HCT116 (cell line): ENCODE results near the gene NHLH1. TPM values are rescaled to one million over a fixed set of nuclear protein-coding genes. Genes with fewer than 3 reads are reported as not detected.

Experiments
- ATAC-seq: fragments of 200-7000 bp; cut with Tn5 transposase; 2 replicates; pipeline ENCODE4 v1.9.1; 2020; ENCODE audit warnings: mild to moderate bottlenecking, moderate library complexity
- BruUV-seq: library from RNA; stranded (reverse); fragments of 400-500 nt; replicated peaks from 2 replicates; lab custom pipeline; 2021; lab: Mats Ljungman, UMichigan
- CTCF ChIA-PET: fragments of 300-600 bp; sonication (Branson Sonifier 250); formaldehyde crosslinking; loops from one replicate; lab custom pipeline; 2021; ENCODE audit warnings: antibody characterized with exemption; lab: Charles Lee
- POLR2A ChIA-PET: fragments of 300-600, 350-600 bp; sonication (Branson Sonifier 250); formaldehyde crosslinking; loops from one replicate; lab custom pipeline; 2021; ENCODE audit warnings: antibody characterized with exemption; lab: Charles Lee
- RAD21 ChIA-PET, 2 experiments: fragments of 300-600 bp; sonication (Branson Sonifier 250); formaldehyde crosslinking; loops; one replicate each; lab custom pipeline; 2023; ENCODE audit warnings: low total read pairs in 2 of 2; ENCODE audit not compliant: uncharacterized antibody in 2 of 2, unreplicated experiment in 2 of 2, low non-redundant PET in 1 of 2; lab: Charles Lee
- DNase-seq: peaks from one replicate; pipeline ENCODE4 v3.0.0-alpha.2; 2010; ENCODE audit warnings: low read depth, low spot score
- H2AFZ ChIP-seq: fragments of 200-600 bp; shearing (Covaris generic), sonication (generic); 2 replicates; pipeline ENCODE4 v1.6.1; 2017; ENCODE audit warnings: low read depth, mixed run types, mixed read lengths, antibody characterized with exemption, low read length; ENCODE audit not compliant: poor library complexity, severe bottlenecking
- H3K27ac ChIP-seq: 2 replicates; pipeline ENCODE4 v1.5.1; 2012; ENCODE audit warnings: low read depth, low read length
- H3K27me3 ChIP-seq: fragments of 200-600 bp; sonication (generic); 2 replicates; pipeline ENCODE4 v1.6.1; 2016; ENCODE audit warnings: mixed run types, low read length, mixed read lengths; ENCODE audit not compliant: insufficient read depth
- H3K36me3 ChIP-seq, 2 experiments: fragments of 200-500 bp in 1 of 2; fragments of 200-600 bp in 1 of 2; sonication (Bioruptor generic) in 1 of 2; sonication (generic) in 1 of 2; 2 replicates each; pipeline versions ENCODE4 v1.5.1 to v1.6.1; 2014 to 2016; ENCODE audit warnings: low read length in 2 of 2, inconsistent platforms in 1 of 2, mixed read lengths in 1 of 2, mixed run types in 1 of 2; ENCODE audit not compliant: insufficient read depth in 2 of 2, control insufficient read depth in 1 of 2
- H3K4me1 ChIP-seq, 2 experiments: fragments of 200-600 bp in 1 of 2; sonication (generic) in 1 of 2; 2 replicates each; pipeline versions ENCODE4 v1.5.1 to v1.6.1; 2012 to 2017; ENCODE audit warnings: low read length in 2 of 2, inconsistent platforms in 1 of 2, mild to moderate bottlenecking in 1 of 2, mixed read lengths in 1 of 2, mixed run types in 1 of 2, moderate library complexity in 1 of 2; ENCODE audit not compliant: insufficient read depth in 2 of 2, control insufficient read depth in 1 of 2
- H3K4me2 ChIP-seq: fragments of 200-600 bp; sonication (generic); 2 replicates; pipeline ENCODE4 v1.6.1; 2017; ENCODE audit warnings: mixed run types, low read length, mixed read lengths
- H3K4me3 ChIP-seq, 2 experiments: fragments of 200-600 bp in 1 of 2; sonication (generic) in 1 of 2; replicated peaks in 1 of 2; 2 replicates each; pipeline ENCODE4 v1.5.1; 2011 to 2016; ENCODE audit warnings: low read length in 2 of 2, control low read depth in 1 of 2, low read depth in 1 of 2, mild to moderate bottlenecking in 1 of 2, mixed read lengths in 1 of 2, mixed run types in 1 of 2
- H3K79me2 ChIP-seq: fragments of 200-600 bp; sonication (generic); 2 replicates; pipeline ENCODE4 v1.6.1; 2017; ENCODE audit warnings: mild to moderate bottlenecking, mixed run types, low read length, moderate library complexity, mixed read lengths; ENCODE audit not compliant: insufficient read depth
- H3K9ac ChIP-seq: fragments of 200-600 bp; sonication (generic); 2 replicates; pipeline ENCODE4 v1.6.1; 2016; ENCODE audit warnings: low read length, mixed read lengths
- H3K9me2 ChIP-seq: fragments of 200-600 bp; sonication (generic), shearing (Covaris generic); 2 replicates; pipeline ENCODE4 v1.6.1; 2017; ENCODE audit warnings: mixed run types, mild to moderate bottlenecking, moderate library complexity; ENCODE audit not compliant: insufficient read depth
- H3K9me3 ChIP-seq, 2 experiments: fragments of 200-500 bp in 1 of 2; fragments of 200-600 bp in 1 of 2; sonication (Bioruptor generic) in 1 of 2; sonication (generic) in 1 of 2; 2 replicates each; pipeline ENCODE4 v1.6.1; 2014 to 2017; ENCODE audit warnings: low read length in 2 of 2, mixed read lengths in 2 of 2, inconsistent platforms in 1 of 2, low read depth in 1 of 2, mild to moderate bottlenecking in 1 of 2, mixed run types in 1 of 2, moderate library complexity in 1 of 2; ENCODE audit not compliant: control insufficient read depth in 1 of 2, insufficient read depth in 1 of 2
- H4K20me1 ChIP-seq: fragments of 200-600 bp; sonication (generic), shearing (Covaris generic); 2 replicates; pipeline ENCODE4 v1.6.1; 2017; ENCODE audit warnings: mixed run types, mild to moderate bottlenecking, moderate library complexity; ENCODE audit not compliant: insufficient read depth
- ATF3 ChIP-seq: IDR thresholded peaks from 2 replicates; pipeline ENCODE4 v1.6.1; 2012
- EGR1 ChIP-seq: IDR thresholded peaks from 2 replicates; pipeline ENCODE4 v1.6.1; 2012; ENCODE audit warnings: low read depth
- ELF1 ChIP-seq: IDR thresholded peaks from 2 replicates; pipeline ENCODE4 v1.6.1; 2012; ENCODE audit warnings: low read depth, borderline replicate concordance
- POLR2A ChIP-seq: IDR thresholded peaks from 2 replicates; pipeline ENCODE4 v1.7.0; 2011; ENCODE audit warnings: borderline replicate concordance; ENCODE audit not compliant: insufficient read depth, insufficient read length; ENCODE audit errors: extremely low read depth
- REST ChIP-seq: IDR thresholded peaks from 2 replicates; pipeline ENCODE4 v1.6.1; 2012; ENCODE audit warnings: low read depth
- SP1 ChIP-seq: IDR thresholded peaks from 2 replicates; pipeline ENCODE4 v1.6.1; 2012; ENCODE audit warnings: low read depth
- ZBTB33 ChIP-seq: IDR thresholded peaks from 2 replicates; pipeline ENCODE4 v1.6.1; 2011; ENCODE audit warnings: mild to moderate bottlenecking, low read length, moderate library complexity; ENCODE audit not compliant: insufficient replicate concordance; ENCODE audit errors: extremely low read depth
- ZFX ChIP-seq: fragments of 450-650 bp; IDR thresholded peaks from 2 replicates; pipeline ENCODE4 v1.6.1; 2017
- intact Hi-C: fragments of 100-400 bp; cut with micrococcal nuclease; formaldehyde crosslinking; loops from 2 replicates; pipeline ENCODE4 v1.10.0; 2022
- total RNA-seq: library from RNA; stranded (reverse); gene quantifications from one replicate; pipeline ENCODE4 v1.2.1, GENCODE V29; 2021; ENCODE audit not compliant: unreplicated experiment

Gene NHLH1
- total RNA-seq, 1 experiment from 2014 or later, result 0.12 TPM

GRCh38 chr1:160414881-160415280, 48.0 kb downstream of the NHLH1 start:
- BruUV-seq, result no TSS peak
- Histone ChIP-seq H3K79me2 (no peaks in the 10 kb centered on the region), H3K9me2 (no peaks in the 10 kb centered on the region), H3K27me3 (no peaks in the 10 kb centered on the region), H3K27ac (no peak overlapping the region), H4K20me1 (no peaks in the 10 kb centered on the region), H3K4me1 (no peaks in the 10 kb centered on the region), H2AFZ (no peak overlapping the region), H3K36me3 (no peaks in the 10 kb centered on the region), H3K9me3 (no peaks in the 10 kb centered on the region), H3K4me2 (no peak overlapping the region), H3K4me3 (no peak overlapping the region), H3K9ac (no peak overlapping the region)
- TF ChIP-seq EGR1 (no peak), ZFX (no peak), REST (no peak), ZBTB33 (no peak), POLR2A (no peak), SP1 (no peak), ATF3 (no peak), ELF1 (no peak)
- ChIA-PET RAD21 (no interaction called here), CTCF (interaction anchor here (1.4 to 2.8 kb wide), 4 partner anchors 14 to 222 kb away, joined by 3 to 12 read pairs (median 4); no protein-coding TSS in a partner anchor), POLR2A (no interaction called here)
- ATAC-seq (no peak), DNase-seq (no peak)
- intact Hi-C loops, result no loop called here
